HG03196 (cell line): Measurements from ENCODE around the gene PAK4.

Source experiments
- ATAC-seq: cut with Tn5 transposase; IDR thresholded peaks from one replicate; pipeline ENCODE4 v1.9.1; 2021; ENCODE audit not compliant: unreplicated experiment

PAK4 gene

GRCh38 chr19:39162441-39163043, 37.0 kb downstream of the PAK4 start:
- no peak for ATAC-seq

- no peak for ATAC-seq
These were observed 38.0 kb downstream of the PAK4 start for GRCh38 chr19:39163621-39164020.

GRCh38 chr19:39164289-39164688, 38.7 kb downstream of the PAK4 start:
- no peak for ATAC-seq

GRCh38 chr19:39165857-39166256, 40.3 kb downstream of the PAK4 start:
- ATAC-seq = no peak

- no peak for ATAC-seq
These were observed 41.2 kb downstream of the PAK4 start for GRCh38 chr19:39166571-39167391.

GRCh38 chr19:39167461-39168257, 42.1 kb downstream of the PAK4 start:
- ATAC-seq = no peak

- ATAC-seq = no peak
These were observed 42.9 kb downstream of the PAK4 start for GRCh38 chr19:39168258-39169142.

- ATAC-seq = no peak
These were observed 43.7 kb downstream of the PAK4 start for GRCh38 chr19:39169143-39169810.

GRCh38 chr19:39170386-39171231, 45.0 kb downstream of the PAK4 start:
- ATAC-seq = no peak

- no peak for ATAC-seq
These were observed 46.2 kb downstream of the PAK4 start for GRCh38 chr19:39171479-39172465.

- no peak for ATAC-seq
These were observed 47.3 kb downstream of the PAK4 start for GRCh38 chr19:39172700-39173501.

- no peak for ATAC-seq
These were observed 48.0 kb downstream of the PAK4 start for GRCh38 chr19:39173502-39173991.

GRCh38 chr19:39174142-39174541, 48.6 kb downstream of the PAK4 start:
- ATAC-seq = no peak

- ATAC-seq = no peak
These were observed 49.3 kb downstream of the PAK4 start for GRCh38 chr19:39174558-39175544.

GRCh38 chr19:39175564-39175963, 50.0 kb downstream of the PAK4 start:
- no peak for ATAC-seq

GRCh38 chr19:39177110-39177699, 51.6 kb downstream of the PAK4 start:
- ATAC-seq = no peak
